GM23338 (cell line): ENCODE results near the gene ZDHHC23.

Experiments used
- CTCF ChIP-seq, 2 experiments: fragments of 200-600 bp in 1 of 2; sonication (generic) in 1 of 2; conservative IDR thresholded peaks; 2 replicates each; pipeline versions ENCODE4 v1.5.1 to v1.6.1; 2016 to 2017; ENCODE audit warnings: antibody characterized with exemption in 2 of 2, low read depth in 2 of 2, mild to moderate bottlenecking in 2 of 2, moderate library complexity in 1 of 2
- EZH2 ChIP-seq: fragments of 200-600 bp; sonication (generic); IDR thresholded peaks from one replicate; pipeline ENCODE4 v1.8.0; 2017; ENCODE audit warnings: antibody characterized with exemption, mild to moderate bottlenecking, low read depth; ENCODE audit not compliant: unreplicated experiment
- EZH2phosphoT487 ChIP-seq: fragments of 200-600 bp; sonication (generic); IDR thresholded peaks from one replicate; pipeline ENCODE4 v1.8.1; 2018; ENCODE audit warnings: antibody characterized with exemption; ENCODE audit not compliant: unreplicated experiment
- JUNB ChIP-seq: IDR thresholded peaks from one replicate; pipeline ENCODE4 v1.6.1; 2016; ENCODE audit warnings: antibody characterized with exemption; ENCODE audit not compliant: unreplicated experiment
- NANOG ChIP-seq: IDR thresholded peaks from 2 replicates; pipeline ENCODE4 v1.6.1; 2016; ENCODE audit warnings: antibody characterized with exemption, borderline replicate concordance
- POLR2AphosphoS5 ChIP-seq: IDR thresholded peaks from 2 replicates; pipeline ENCODE4 v1.6.1; 2016; ENCODE audit warnings: antibody characterized with exemption, low read depth
- REST ChIP-seq: IDR thresholded peaks from one replicate; pipeline ENCODE4 v1.6.1; 2018; ENCODE audit warnings: antibody characterized with exemption; ENCODE audit not compliant: unreplicated experiment

DNA sequence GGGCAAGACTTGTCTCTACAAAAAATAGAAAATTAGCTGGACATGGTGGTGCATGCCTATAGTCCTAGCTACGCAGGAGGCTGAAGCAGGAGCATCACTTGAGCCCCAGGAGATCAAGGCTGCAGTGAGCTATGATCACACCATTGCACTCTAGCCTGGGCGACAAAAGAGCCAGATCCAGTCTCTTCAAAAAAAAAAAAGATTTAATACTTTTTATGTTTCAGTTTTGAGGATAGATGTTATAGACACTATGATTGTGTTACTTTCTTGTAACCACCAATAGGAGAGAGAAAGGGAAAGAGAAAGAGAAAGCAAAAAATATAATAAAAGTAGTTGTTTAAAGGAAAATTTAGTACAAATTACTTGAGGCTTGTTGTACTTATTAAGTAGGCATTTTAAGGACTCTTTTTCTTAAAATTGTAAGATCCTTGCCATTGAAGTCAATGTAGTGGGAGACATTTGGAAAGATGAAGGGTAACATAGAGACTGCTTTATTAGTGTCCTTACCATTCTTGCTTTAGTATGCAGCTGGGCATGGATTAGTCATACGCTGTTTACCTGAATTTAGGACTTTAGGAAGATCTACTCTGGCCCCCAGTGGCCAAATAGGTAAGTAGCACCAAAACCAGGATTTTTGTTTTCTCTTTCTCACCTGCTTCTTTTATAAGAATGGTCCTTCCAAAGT, 35.1 kb upstream of the ZDHHC23 start:
- TF ChIP-seq CTCF (conservative IDR thresholded peaks at IDR 0.05; ENCODE audit: low read depth in 2 of 2) (peak; percentile 80 to 89), EZH2phosphoT487 (no peak), JUNB (no peak), POLR2AphosphoS5 (no peak), EZH2 (no peak), REST (no peak), NANOG (no peak)
